SK-N-SH (cell line): ENCODE results near the gene VENTX. TPM values are rescaled to one million over a fixed set of nuclear protein-coding genes. Genes with fewer than 3 reads are reported as not detected.

Experiments used
- CTCF ChIA-PET: fragments of 300-600, 350-600 bp; formaldehyde crosslinking; extraction: SDS; loops from one replicate; lab custom pipeline; 2021; lab: Yijun Ruan, JAX
- POLR2A ChIA-PET: fragments of 350-600 bp; sonication (Branson Sonifier 250); formaldehyde crosslinking; extraction: SDS; loops from one replicate; lab custom pipeline; 2020; ENCODE audit warnings: antibody characterized with exemption, inconsistent platforms; lab: Yijun Ruan, JAX
- DNase-seq: peaks from one replicate; pipeline ENCODE4 v3.0.0; 2012
- H2AFZ ChIP-seq: fragments of 200-600 bp; sonication (generic); 2 replicates; pipeline ENCODE4 v1.8.1; 2016; ENCODE audit warnings: antibody characterized with exemption, mild to moderate bottlenecking, low read depth
- H3F3A ChIP-seq: fragments of 200-600 bp; sonication (generic); replicated peaks from 2 replicates; pipeline ENCODE3; 2016; ENCODE audit warnings: antibody characterized with exemption, mild to moderate bottlenecking; ENCODE audit not compliant: insufficient read depth
- H3K27ac ChIP-seq, 2 experiments: fragments of 200-500 bp in 1 of 2; fragments of 200-600 bp in 1 of 2; sonication (Bioruptor generic) in 1 of 2; sonication (generic), shearing (Covaris generic) in 1 of 2; 2 replicates each; pipeline versions ENCODE4 v1.5.1 to v1.6.1; 2014 to 2016; ENCODE audit warnings: low read depth in 2 of 2, inconsistent platforms in 1 of 2, low read length in 1 of 2, mild to moderate bottlenecking in 1 of 2, mixed read lengths in 1 of 2
- H3K27me3 ChIP-seq: fragments of 200-600 bp; sonication (generic), shearing (Covaris generic); 2 replicates; pipeline ENCODE4 v1.6.1; 2016; ENCODE audit warnings: mixed run types; ENCODE audit not compliant: insufficient read depth
- H3K36me3 ChIP-seq, 2 experiments: fragments of 200-500 bp in 1 of 2; fragments of 200-600 bp in 1 of 2; sonication (Bioruptor generic) in 1 of 2; sonication (generic) in 1 of 2; replicated peaks in 1 of 2; 2 replicates each; pipeline versions ENCODE3 to v1.5.1; 2014 to 2016; ENCODE audit warnings: low read length in 1 of 2, mild to moderate bottlenecking in 1 of 2; ENCODE audit not compliant: insufficient read depth in 2 of 2, control insufficient read depth in 1 of 2
- H3K4me1 ChIP-seq, 2 experiments: fragments of 200-500 bp in 1 of 2; fragments of 200-600 bp in 1 of 2; sonication (Bioruptor generic) in 1 of 2; sonication (generic), shearing (Covaris generic) in 1 of 2; 2 replicates each; pipeline versions ENCODE4 v1.5.1 to v1.6.1; 2014 to 2016; ENCODE audit warnings: low read depth in 1 of 2, low read length in 1 of 2, mixed run types in 1 of 2; ENCODE audit not compliant: insufficient read depth in 2 of 2, control insufficient read depth in 1 of 2
- H3K4me2 ChIP-seq: fragments of 200-600 bp; sonication (generic), shearing (Covaris generic); 2 replicates; pipeline ENCODE4 v1.6.1; 2017; ENCODE audit warnings: mixed run types
- H3K4me3 ChIP-seq, 2 experiments: fragments of 200-500 bp in 1 of 2; fragments of 200-600 bp in 1 of 2; sonication (Bioruptor generic) in 1 of 2; sonication (generic), shearing (Covaris generic) in 1 of 2; 2 replicates each; pipeline versions ENCODE4 v1.5.1 to v1.8.1; 2014 to 2016; ENCODE audit warnings: low read depth in 2 of 2, inconsistent platforms in 1 of 2, low read length in 1 of 2, mild to moderate bottlenecking in 1 of 2, mixed read lengths in 1 of 2, moderate library complexity in 1 of 2
- H3K79me2 ChIP-seq: fragments of 200-600 bp; sonication (generic); 2 replicates; pipeline ENCODE4 v1.8.1; 2017; ENCODE audit warnings: mild to moderate bottlenecking; ENCODE audit not compliant: insufficient read depth
- H3K9ac ChIP-seq: fragments of 200-600 bp; sonication (generic); 2 replicates; pipeline ENCODE4 v1.6.1; 2017; ENCODE audit warnings: mixed run types
- H3K9me2 ChIP-seq: fragments of 200-600 bp; sonication (generic); 2 replicates; pipeline ENCODE4 v1.6.1; 2017; ENCODE audit warnings: mixed run types
- H3K9me3 ChIP-seq: fragments of 200-600 bp; sonication (generic); 2 replicates; pipeline ENCODE4 v1.6.1; 2017; ENCODE audit warnings: mixed run types, mild to moderate bottlenecking, moderate library complexity
- H4K20me1 ChIP-seq: fragments of 200-600 bp; sonication (generic); 2 replicates; pipeline ENCODE4 v1.6.1; 2017; ENCODE audit warnings: mild to moderate bottlenecking, mixed run types; ENCODE audit not compliant: insufficient read depth
- EP300 ChIP-seq, 2 experiments: IDR thresholded peaks; 2 replicates each; pipeline versions ENCODE4 v1.4.0 to v1.6.1; 2012; ENCODE audit warnings: borderline replicate concordance in 1 of 2, low read depth in 1 of 2, low read length in 1 of 2
- EZH2phosphoT487 ChIP-seq: fragments of 200-600 bp; sonication (generic); IDR thresholded peaks from 2 replicates; pipeline ENCODE4 v1.6.1; 2017; ENCODE audit warnings: low read depth, mixed run types, mild to moderate bottlenecking, antibody characterized with exemption, moderate library complexity, borderline replicate concordance
- FOXJ3 ChIP-seq: sonication (generic); formaldehyde crosslinking; IDR thresholded peaks from 2 replicates; pipeline ENCODE4 v1.5.1; 2020; ENCODE audit warnings: mild to moderate bottlenecking, missing genetic modification reagents
- FOXM1 ChIP-seq: IDR thresholded peaks from 2 replicates; pipeline ENCODE4 v1.4.0; 2012; ENCODE audit warnings: low read depth, mild to moderate bottlenecking
- GATA2 ChIP-seq: sonication (generic); formaldehyde crosslinking; IDR thresholded peaks from 2 replicates; pipeline ENCODE4 v1.5.0; 2020; ENCODE audit warnings: mild to moderate bottlenecking, missing genetic modification reagents
- IRF3 ChIP-seq: fragments of 150-350 bp; IDR thresholded peaks from 2 replicates; pipeline ENCODE4 v1.6.1; 2016; ENCODE audit warnings: mild to moderate bottlenecking, low read depth, low read length
- MXI1 ChIP-seq: IDR thresholded peaks from 2 replicates; pipeline ENCODE4 v1.6.1; 2012; ENCODE audit warnings: mild to moderate bottlenecking, low read depth, low read length, improper control_type of control experiment
- NFIC ChIP-seq: IDR thresholded peaks from 2 replicates; pipeline ENCODE4 v1.4.0; 2012; ENCODE audit warnings: borderline replicate concordance
- POLR2AphosphoS5 ChIP-seq: IDR thresholded peaks from 2 replicates; pipeline ENCODE4 v1.6.1; 2012; ENCODE audit warnings: low read depth, low read length
- RAD21 ChIP-seq: IDR thresholded peaks from 2 replicates; pipeline ENCODE4 v1.6.1; 2012; ENCODE audit warnings: mild to moderate bottlenecking, low read length
- RFX5 ChIP-seq: IDR thresholded peaks from 2 replicates; pipeline ENCODE4 v1.6.1; 2012; ENCODE audit warnings: mild to moderate bottlenecking, improper control_type of control experiment, low read length
- SIN3A ChIP-seq: IDR thresholded peaks from 2 replicates; pipeline ENCODE4 v1.6.1; 2012; ENCODE audit warnings: low read depth, mild to moderate bottlenecking, low read length, moderate library complexity, borderline replicate concordance
- SMC3 ChIP-seq: IDR thresholded peaks from 2 replicates; pipeline ENCODE4 v1.6.1; 2012; ENCODE audit warnings: low read depth, low read length, improper control_type of control experiment
- TEAD4 ChIP-seq: IDR thresholded peaks from 2 replicates; pipeline ENCODE4 v1.4.0; 2012; ENCODE audit warnings: mild to moderate bottlenecking, borderline replicate concordance; ENCODE audit not compliant: insufficient read depth
- USF2 ChIP-seq: fragments of 150-350 bp; IDR thresholded peaks from 2 replicates; pipeline ENCODE4 v1.6.1; 2017; ENCODE audit warnings: antibody characterized with exemption, low read length, low read depth, borderline replicate concordance
- YY1 ChIP-seq: IDR thresholded peaks from 2 replicates; pipeline ENCODE4 v1.4.0; 2012; ENCODE audit warnings: low read depth, mild to moderate bottlenecking
- WGBS: methylation state at CpG from one replicate; pipeline ENCODE4 v1.1.6; 2017; ENCODE audit warnings: low lambda C conversion rate; 5-methylcytosine and 5-hydroxymethylcytosine counted together
- polyA plus RNA-seq, 3 experiments: library from polyadenylated mRNA; depleted of rRNA; stranded (reverse); fragments of >200 nt; gene quantifications; 2 replicates each; pipeline ENCODE4 v1.2.3, GENCODE V29; 2012
- TF ChIP-seq, protein P1 (sequence below): IDR thresholded peaks from 2 replicates; pipeline ENCODE4 v1.4.0; 2012; ENCODE audit warnings: low read depth, borderline replicate concordance
- TF ChIP-seq, protein P2 (sequence below): IDR thresholded peaks from 2 replicates; pipeline ENCODE4 v1.4.0; 2012; ENCODE audit warnings: low read depth
- TF ChIP-seq, protein P3 (sequence below): IDR thresholded peaks from 2 replicates; pipeline ENCODE4 v1.6.1; 2012; ENCODE audit warnings: mild to moderate bottlenecking, low read depth, low read length, moderate library complexity

Gene VENTX
- polyA plus RNA-seq, 1 of the 3 experiments (the other 2 are of a cell fraction) = not detected

GRCh38 chr10:133189256-133189655 lies 48.4 kb upstream of the VENTX start:
- H3K9ac ChIP-seq = no peak overlapping the region
- no peaks in the 10 kb centered on the region for H3K79me2 ChIP-seq
- H3K4me1 ChIP-seq = no peaks in the 10 kb centered on the region
- H3K36me3 ChIP-seq = no peaks in the 10 kb centered on the region
- no peak overlapping the region for H2AFZ ChIP-seq
- no peaks in the 10 kb centered on the region for H3K9me2 ChIP-seq
- H3K4me3 ChIP-seq = no peak overlapping the region
- H3K4me2 ChIP-seq = no peak overlapping the region
- 68% methylated on average over 7 of the region's 22 CpGs for WGBS
- no peak overlapping the region for H3K27ac ChIP-seq
- ChIA-PET CTCF (no interaction called here), POLR2A (no interaction called here)
- H3K9me3 ChIP-seq = no peaks in the 10 kb centered on the region
- no peaks in the 10 kb centered on the region; the same call in 1 of the 2 replicates for H3K27me3 ChIP-seq
- TF ChIP-seq MXI1 (no peak), GATA2 (no peak), NFIC (no peak), RFX5 (no peak), RAD21 (no peak), TEAD4 (no peak), YY1 (no peak), SIN3A (no peak), POLR2AphosphoS5 (no peak), FOXJ3 (CRISPR knock-in tag) (no peak), FOXM1 (no peak), SMC3 (no peak), IRF3 (no peak), EZH2phosphoT487 (no peak), USF2 (no peak), EP300 (IDR thresholded peaks at IDR 0.05; ENCODE audit: borderline replicate concordance in 1 of 2, low read depth in 1 of 2, low read length in 1 of 2) (no peak)
- TF ChIP-seq, protein P1, sequence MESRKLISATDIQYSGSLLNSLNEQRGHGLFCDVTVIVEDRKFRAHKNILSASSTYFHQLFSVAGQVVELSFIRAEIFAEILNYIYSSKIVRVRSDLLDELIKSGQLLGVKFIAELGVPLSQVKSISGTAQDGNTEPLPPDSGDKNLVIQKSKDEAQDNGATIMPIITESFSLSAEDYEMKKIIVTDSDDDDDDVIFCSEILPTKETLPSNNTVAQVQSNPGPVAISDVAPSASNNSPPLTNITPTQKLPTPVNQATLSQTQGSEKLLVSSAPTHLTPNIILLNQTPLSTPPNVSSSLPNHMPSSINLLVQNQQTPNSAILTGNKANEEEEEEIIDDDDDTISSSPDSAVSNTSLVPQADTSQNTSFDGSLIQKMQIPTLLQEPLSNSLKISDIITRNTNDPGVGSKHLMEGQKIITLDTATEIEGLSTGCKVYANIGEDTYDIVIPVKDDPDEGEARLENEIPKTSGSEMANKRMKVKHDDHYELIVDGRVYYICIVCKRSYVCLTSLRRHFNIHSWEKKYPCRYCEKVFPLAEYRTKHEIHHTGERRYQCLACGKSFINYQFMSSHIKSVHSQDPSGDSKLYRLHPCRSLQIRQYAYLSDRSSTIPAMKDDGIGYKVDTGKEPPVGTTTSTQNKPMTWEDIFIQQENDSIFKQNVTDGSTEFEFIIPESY = no peak
- TF ChIP-seq, protein P2, sequence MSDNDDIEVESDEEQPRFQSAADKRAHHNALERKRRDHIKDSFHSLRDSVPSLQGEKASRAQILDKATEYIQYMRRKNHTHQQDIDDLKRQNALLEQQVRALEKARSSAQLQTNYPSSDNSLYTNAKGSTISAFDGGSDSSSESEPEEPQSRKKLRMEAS = no peak
- TF ChIP-seq, protein P3, sequence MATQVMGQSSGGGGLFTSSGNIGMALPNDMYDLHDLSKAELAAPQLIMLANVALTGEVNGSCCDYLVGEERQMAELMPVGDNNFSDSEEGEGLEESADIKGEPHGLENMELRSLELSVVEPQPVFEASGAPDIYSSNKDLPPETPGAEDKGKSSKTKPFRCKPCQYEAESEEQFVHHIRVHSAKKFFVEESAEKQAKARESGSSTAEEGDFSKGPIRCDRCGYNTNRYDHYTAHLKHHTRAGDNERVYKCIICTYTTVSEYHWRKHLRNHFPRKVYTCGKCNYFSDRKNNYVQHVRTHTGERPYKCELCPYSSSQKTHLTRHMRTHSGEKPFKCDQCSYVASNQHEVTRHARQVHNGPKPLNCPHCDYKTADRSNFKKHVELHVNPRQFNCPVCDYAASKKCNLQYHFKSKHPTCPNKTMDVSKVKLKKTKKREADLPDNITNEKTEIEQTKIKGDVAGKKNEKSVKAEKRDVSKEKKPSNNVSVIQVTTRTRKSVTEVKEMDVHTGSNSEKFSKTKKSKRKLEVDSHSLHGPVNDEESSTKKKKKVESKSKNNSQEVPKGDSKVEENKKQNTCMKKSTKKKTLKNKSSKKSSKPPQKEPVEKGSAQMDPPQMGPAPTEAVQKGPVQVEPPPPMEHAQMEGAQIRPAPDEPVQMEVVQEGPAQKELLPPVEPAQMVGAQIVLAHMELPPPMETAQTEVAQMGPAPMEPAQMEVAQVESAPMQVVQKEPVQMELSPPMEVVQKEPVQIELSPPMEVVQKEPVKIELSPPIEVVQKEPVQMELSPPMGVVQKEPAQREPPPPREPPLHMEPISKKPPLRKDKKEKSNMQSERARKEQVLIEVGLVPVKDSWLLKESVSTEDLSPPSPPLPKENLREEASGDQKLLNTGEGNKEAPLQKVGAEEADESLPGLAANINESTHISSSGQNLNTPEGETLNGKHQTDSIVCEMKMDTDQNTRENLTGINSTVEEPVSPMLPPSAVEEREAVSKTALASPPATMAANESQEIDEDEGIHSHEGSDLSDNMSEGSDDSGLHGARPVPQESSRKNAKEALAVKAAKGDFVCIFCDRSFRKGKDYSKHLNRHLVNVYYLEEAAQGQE = no peak
- TF ChIP-seq, all 33 proteins: peak for 0
- H4K20me1 ChIP-seq = no peaks in the 10 kb centered on the region
- no peak for DNase-seq
- H3F3A ChIP-seq = no peaks in the 10 kb centered on the region
